Measurements from ENCODE around the gene RRP36.

Gene RRP36

GRCh38 chr6:43060755-43061633 lies 39.6 kb downstream of the RRP36 start:
- Histone ChIP-seq H3K4me2 (ENCODE audit: low read depth, low read length, poor library complexity, severe bottlenecking) (peak overlapping the region; percentile 71), H3K27ac (ENCODE audit: low read depth, low read length) (no peak overlapping the region), H3K27me3 (ENCODE audit: low read length) (no peaks in the 10 kb centered on the region), H4K20me1 (ENCODE audit: low read depth, low read length) (no peaks in the 10 kb centered on the region), H3K9me3 (ENCODE audit: insufficient read depth, low read length) (no peaks in the 10 kb centered on the region), H3K4me3 (ENCODE audit: insufficient read depth, low read length, poor library complexity, severe bottlenecking) (no peak overlapping the region), H3K79me2 (ENCODE audit: insufficient read depth, low read length) (peaks cover 15% of the 10 kb centered on the region), H3F3A (ENCODE audit: insufficient read depth) (no peaks in the 10 kb centered on the region), H2AFZ (ENCODE audit: low read depth, low read length, severe bottlenecking) (no peak overlapping the region), H3K36me3 (ENCODE audit: low read length) (no peaks in the 10 kb centered on the region), H3K9me2 (replicated peaks; ENCODE audit: insufficient read depth, low read length) (no peaks in the 10 kb centered on the region), H3K9ac (ENCODE audit: low read length) (peak overlapping the region; percentile 86; the same call in 1 of the 2 replicates)
- no peak for TF ChIP-seq CTCF (IDR thresholded peaks at IDR 0.05; ENCODE audit: insufficient read depth, low read length, poor library complexity, severe bottlenecking)

GRCh38 chr6:43061861-43062260 lies 40.4 kb downstream of the RRP36 start:
- Histone ChIP-seq H3K9me3 (ENCODE audit: insufficient read depth, low read length) (no peaks in the 10 kb centered on the region), H3K9ac (ENCODE audit: low read length) (no peak overlapping the region), H3K9me2 (replicated peaks; ENCODE audit: insufficient read depth, low read length) (no peaks in the 10 kb centered on the region), H3F3A (ENCODE audit: insufficient read depth) (no peaks in the 10 kb centered on the region), H3K27me3 (ENCODE audit: low read length) (no peaks in the 10 kb centered on the region), H2AFZ (ENCODE audit: low read depth, low read length, severe bottlenecking) (no peak overlapping the region), H3K27ac (ENCODE audit: low read depth, low read length) (no peak overlapping the region), H3K36me3 (ENCODE audit: low read length) (no peaks in the 10 kb centered on the region), H4K20me1 (ENCODE audit: low read depth, low read length) (no peaks in the 10 kb centered on the region), H3K4me2 (ENCODE audit: low read depth, low read length, poor library complexity, severe bottlenecking) (no peak overlapping the region), H3K79me2 (ENCODE audit: insufficient read depth, low read length) (peaks cover 15% of the 10 kb centered on the region), H3K4me3 (ENCODE audit: insufficient read depth, low read length, poor library complexity, severe bottlenecking) (no peak overlapping the region)
- TF ChIP-seq EZH2phosphoT487 (conservative IDR thresholded peaks at IDR 0.05; ENCODE audit: low read length), result no peak
- TF ChIP-seq CTCF (IDR thresholded peaks at IDR 0.05; ENCODE audit: insufficient read depth, low read length, poor library complexity, severe bottlenecking), result no peak

GRCh38 chr6:43062818-43063217 lies 41.4 kb downstream of the RRP36 start:
- Histone ChIP-seq H3K27me3 (ENCODE audit: low read length) (no peaks in the 10 kb centered on the region), H3K9ac (ENCODE audit: low read length) (no peak overlapping the region), H3K36me3 (ENCODE audit: low read length) (no peaks in the 10 kb centered on the region), H3K4me2 (ENCODE audit: low read depth, low read length, poor library complexity, severe bottlenecking) (no peak overlapping the region), H3K9me3 (ENCODE audit: insufficient read depth, low read length) (no peaks in the 10 kb centered on the region), H3F3A (ENCODE audit: insufficient read depth) (no peaks in the 10 kb centered on the region), H3K27ac (ENCODE audit: low read depth, low read length) (no peak overlapping the region), H3K9me2 (replicated peaks; ENCODE audit: insufficient read depth, low read length) (no peaks in the 10 kb centered on the region), H2AFZ (ENCODE audit: low read depth, low read length, severe bottlenecking) (no peak overlapping the region), H3K4me3 (ENCODE audit: insufficient read depth, low read length, poor library complexity, severe bottlenecking) (no peak overlapping the region), H4K20me1 (ENCODE audit: low read depth, low read length) (no peaks in the 10 kb centered on the region), H3K79me2 (ENCODE audit: insufficient read depth, low read length) (peaks cover 14% of the 10 kb centered on the region)
- TF ChIP-seq CTCF (IDR thresholded peaks at IDR 0.05; ENCODE audit: insufficient read depth, low read length, poor library complexity, severe bottlenecking) (no peak), EZH2phosphoT487 (conservative IDR thresholded peaks at IDR 0.05; ENCODE audit: low read length) (no peak)
